ENCODE data around the gene RABGAP1L. TPM values are rescaled to one million over a fixed set of nuclear protein-coding genes. Genes with fewer than 3 reads are reported as not detected.

Gene RABGAP1L
- total RNA-seq, 4 donors from 2014 or later, result 31.7 to 49.7 (median 34.3) TPM

- no peak for ATAC-seq (ENCODE audit: low FRiP score)
- no peak for DNase-seq (ENCODE audit: low spot score)
- no peak for TF ChIP-seq CTCF (IDR thresholded peaks at IDR 0.05)
Measured at GRCh38 chr1:174920093-174920492, 760.8 kb downstream of the RABGAP1L start.

- ATAC-seq (ENCODE audit: low FRiP score), result no peak
- no peak for TF ChIP-seq CTCF (IDR thresholded peaks at IDR 0.05)
Measured at GRCh38 chr1:174922121-174922520, 762.8 kb downstream of the RABGAP1L start.

GRCh38 chr1:174923820-174924219, 764.5 kb downstream of the RABGAP1L start:
- DNase-seq (ENCODE audit: low spot score) (no peak), ATAC-seq (ENCODE audit: low FRiP score) (no peak)
- no peak for TF ChIP-seq CTCF (IDR thresholded peaks at IDR 0.05)

More at GRCh38 chr1:174922121-174922520, 762.8 kb downstream of the RABGAP1L start:
- DNase-seq (ENCODE audit: low spot score), result no peak

- DNase-seq (ENCODE audit: low spot score), result no peak
- TF ChIP-seq CTCF (IDR thresholded peaks at IDR 0.05), result no peak
- ATAC-seq (ENCODE audit: low FRiP score), result no peak
Measured at GRCh38 chr1:174928541-174928940, 769.2 kb downstream of the RABGAP1L start.

GRCh38 chr1:174931214-174931613, 771.9 kb downstream of the RABGAP1L start:
- no peak for DNase-seq (ENCODE audit: low spot score)
- no peak for TF ChIP-seq CTCF (IDR thresholded peaks at IDR 0.05)
- ATAC-seq (ENCODE audit: low FRiP score), result no peak

GRCh38 chr1:174932587-174932986, 773.3 kb downstream of the RABGAP1L start:
- ATAC-seq (ENCODE audit: low FRiP score) (no peak), DNase-seq (ENCODE audit: low spot score) (no peak)
- no peak for TF ChIP-seq CTCF (IDR thresholded peaks at IDR 0.05)

GRCh38 chr1:174935961-174936727, 776.8 kb downstream of the RABGAP1L start:
- DNase-seq (ENCODE audit: low spot score) (no peak), ATAC-seq (ENCODE audit: low FRiP score) (no peak)
- no peak for TF ChIP-seq CTCF (IDR thresholded peaks at IDR 0.05)
